ENCODE measurements around the gene LGALS3BP.
"Not testable (repeated sequence)": the region's sequence is repeated elsewhere in the genome, so short reads cannot be mapped to it uniquely, and the experiment has no call there.

LGALS3BP gene

GRCh38 chr17:79024901-79025737 is 45.4 kb upstream of the LGALS3BP start:
- TF ChIP-seq CTCF (conservative IDR thresholded peaks at IDR 0.05; ENCODE audit: control insufficient read depth, insufficient read depth, low read depth, low read length), result no peak
- peak overlapping the region; percentile 66 for H3K4me3 ChIP-seq (ENCODE audit: control insufficient read depth, low read depth, low read length)
- DNase-seq (ENCODE audit: low read depth), result peak; percentile 45

GRCh38 chr17:79023886-79024771 is 44.4 kb upstream of the LGALS3BP start, which contains the start of gene C1QTNF1:
TSS of gene C1QTNF1 (plus strand) at chr17:79024169. CDS start at chr17:79043969, 19,800 bp downstream.
- DNase-seq (ENCODE audit: low read depth), result peak; percentile 52
- H3K4me3 ChIP-seq (ENCODE audit: control insufficient read depth, low read depth, low read length), result peak within 1 kb of the TSS; percentile 66
- no peak for TF ChIP-seq CTCF (conservative IDR thresholded peaks at IDR 0.05; ENCODE audit: control insufficient read depth, insufficient read depth, low read depth, low read length)

GRCh38 chr17:79023180-79023705 is 43.5 kb upstream of the LGALS3BP start:
- TF ChIP-seq CTCF (conservative IDR thresholded peaks at IDR 0.05; ENCODE audit: control insufficient read depth, insufficient read depth, low read depth, low read length), result no peak
- DNase-seq (ENCODE audit: low read depth), result no peak
- no peak overlapping the region for H3K4me3 ChIP-seq (ENCODE audit: control insufficient read depth, low read depth, low read length)

- no peak for DNase-seq (ENCODE audit: low read depth)
- H3K4me3 ChIP-seq (ENCODE audit: control insufficient read depth, low read depth, low read length), result no peak overlapping the region
- no peak for TF ChIP-seq CTCF (conservative IDR thresholded peaks at IDR 0.05; ENCODE audit: control insufficient read depth, insufficient read depth, low read depth, low read length)
Measured at GRCh38 chr17:79022507-79022991, 42.8 kb upstream of the LGALS3BP start.

- not testable (repeated sequence) for DNase-seq (ENCODE audit: low read depth); H3K4me3 ChIP-seq (ENCODE audit: control insufficient read depth, low read depth, low read length)
Measured at GRCh38 chr17:79021929-79022328, 42.2 kb upstream of the LGALS3BP start.

- H3K4me3 ChIP-seq (ENCODE audit: control insufficient read depth, low read depth, low read length), result no peak overlapping the region
- DNase-seq (ENCODE audit: low read depth), result no peak
- no peak for TF ChIP-seq CTCF (conservative IDR thresholded peaks at IDR 0.05; ENCODE audit: control insufficient read depth, insufficient read depth, low read depth, low read length)
Measured at GRCh38 chr17:79020631-79021301, 41.0 kb upstream of the LGALS3BP start.
